DOHH2 (cell line): ENCODE measurements around the gene WDTC1.
"Not testable (repeated sequence)": the region's sequence is repeated elsewhere in the genome, so short reads cannot be mapped to it uniquely, and the experiment has no call there.

Source experiments
- H3F3A ChIP-seq: fragments of 200-600 bp; sonication (generic), shearing (Covaris generic); 2 replicates; pipeline ENCODE4 v1.6.0; 2016; ENCODE audit warnings: antibody characterized with exemption, mild to moderate bottlenecking; ENCODE audit not compliant: control insufficient read depth, insufficient read depth
- H3K27ac ChIP-seq: fragments of 200-600 bp; sonication (generic); 2 replicates; pipeline ENCODE4 v1.5.1; 2014; ENCODE audit warnings: low read depth, mild to moderate bottlenecking, low read length, moderate library complexity
- H3K27me3 ChIP-seq: fragments of 200-600 bp; sonication (generic); 2 replicates; pipeline ENCODE4 v1.6.1; 2014; ENCODE audit warnings: mild to moderate bottlenecking, low read length, mixed read lengths; ENCODE audit not compliant: control insufficient read depth
- H3K36me3 ChIP-seq: fragments of 200-600 bp; sonication (generic); 2 replicates; pipeline ENCODE4 v1.6.1; 2014; ENCODE audit warnings: mild to moderate bottlenecking, low read length, moderate library complexity, mixed read lengths; ENCODE audit not compliant: control insufficient read depth
- H3K4me1 ChIP-seq: fragments of 200-600 bp; sonication (generic); 2 replicates; pipeline ENCODE4 v1.6.1; 2014; ENCODE audit warnings: mild to moderate bottlenecking, low read length, mixed read lengths; ENCODE audit not compliant: control insufficient read depth
- H3K4me2 ChIP-seq: fragments of 200-600 bp; sonication (generic); 2 replicates; pipeline ENCODE4 v1.6.0; 2014; ENCODE audit warnings: mild to moderate bottlenecking, low read length, moderate library complexity
- H3K4me3 ChIP-seq: fragments of 200-600 bp; sonication (generic); 2 replicates; pipeline ENCODE4 v1.5.1; 2014; ENCODE audit warnings: mild to moderate bottlenecking, low read length, mixed read lengths
- H3K79me2 ChIP-seq: fragments of 200-600 bp; sonication (generic); 2 replicates; pipeline ENCODE4 v1.6.1; 2014; ENCODE audit warnings: mild to moderate bottlenecking, low read length, mixed read lengths; ENCODE audit not compliant: control insufficient read depth
- H3K9me2 ChIP-seq: fragments of 200-600 bp; sonication (generic); replicated peaks from 2 replicates; pipeline ENCODE4 v1.6.1; 2014; ENCODE audit warnings: mild to moderate bottlenecking, low read length, mixed read lengths; ENCODE audit not compliant: control insufficient read depth
- H3K9me3 ChIP-seq: fragments of 200-600 bp; sonication (generic); 2 replicates; pipeline ENCODE4 v1.6.1; 2014; ENCODE audit warnings: antibody characterized with exemption, low read length, mixed read lengths; ENCODE audit not compliant: control insufficient read depth, insufficient read depth
- H4K20me1 ChIP-seq: fragments of 200-600 bp; sonication (generic); 2 replicates; pipeline ENCODE4 v1.6.0; 2014; ENCODE audit warnings: low read depth, mild to moderate bottlenecking, antibody characterized with exemption, low read length, moderate library complexity; ENCODE audit not compliant: control insufficient read depth, insufficient read depth
- CTCF ChIP-seq: fragments of 200-600 bp; sonication (generic); IDR thresholded peaks from one replicate; pipeline ENCODE4 v1.5.1; 2014; ENCODE audit warnings: antibody characterized with exemption, mild to moderate bottlenecking, low read depth, low read length; ENCODE audit not compliant: poor library complexity, severe bottlenecking
- EZH2phosphoT487 ChIP-seq: fragments of 200-600 bp; sonication (generic); IDR thresholded peaks from 2 replicates; pipeline ENCODE4 v1.6.1; 2017; ENCODE audit warnings: borderline replicate concordance, mild to moderate bottlenecking, antibody characterized with exemption, low read length, moderate library complexity, mixed read lengths

Gene WDTC1

GRCh38 chr1:27193194-27193593, 41.2 kb upstream of the WDTC1 start:
- H3K4me3 ChIP-seq = no peak overlapping the region
- H3F3A ChIP-seq = no peaks in the 10 kb centered on the region
- H3K9me2 ChIP-seq = no peaks in the 10 kb centered on the region
- H3K36me3 ChIP-seq = no peaks in the 10 kb centered on the region
- H3K27me3 ChIP-seq = no peaks in the 10 kb centered on the region
- H3K27ac ChIP-seq = no peak overlapping the region
- H4K20me1 ChIP-seq = no peaks in the 10 kb centered on the region
- no peaks in the 10 kb centered on the region for H3K4me1 ChIP-seq
- no peaks in the 10 kb centered on the region for H3K9me3 ChIP-seq
- no peaks in the 10 kb centered on the region for H3K79me2 ChIP-seq
- no peak for TF ChIP-seq CTCF
- no peak for TF ChIP-seq EZH2phosphoT487
- H3K4me2 ChIP-seq = no peak overlapping the region

DNA sequence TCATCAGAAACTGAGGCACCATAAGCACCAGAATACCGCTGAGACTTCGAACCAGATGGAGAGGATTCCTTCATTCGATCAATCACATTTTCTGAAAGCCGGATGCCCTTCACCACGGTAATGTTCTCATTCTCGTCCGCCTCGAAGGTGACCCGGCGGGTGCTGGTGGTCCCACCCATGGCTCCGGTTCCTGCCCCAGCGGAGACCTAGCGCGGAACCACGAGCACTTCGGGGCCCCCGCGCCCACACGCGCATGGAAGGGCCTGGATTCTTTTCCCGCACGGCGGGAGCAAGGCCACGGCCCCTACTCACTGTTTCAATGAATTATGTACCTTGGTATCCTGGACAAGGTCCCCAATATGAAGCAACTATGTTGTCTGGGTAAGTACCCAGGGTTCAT, 33.1 kb upstream of the WDTC1 start:
- Histone ChIP-seq H3F3A (no peaks in the 10 kb centered on the region), H3K9me3 (no peaks in the 10 kb centered on the region), H3K9me2 (no peaks in the 10 kb centered on the region), H3K4me3 (no peak overlapping the region), H3K4me2 (no peak overlapping the region), H4K20me1 (no peaks in the 10 kb centered on the region), H3K27ac (no peak overlapping the region), H3K27me3 (peaks cover 5% of the 10 kb centered on the region; the same call in 1 of the 2 replicates), H3K36me3 (no peaks in the 10 kb centered on the region), H3K79me2 (no peaks in the 10 kb centered on the region), H3K4me1 (no peaks in the 10 kb centered on the region)
- TF ChIP-seq EZH2phosphoT487 (no peak), CTCF (no peak)

GRCh38 chr1:27203946-27204345, 30.5 kb upstream of the WDTC1 start:
- Histone ChIP-seq H3K79me2 (no peaks in the 10 kb centered on the region), H3K4me1 (no peaks in the 10 kb centered on the region), H3K9me2 (no peaks in the 10 kb centered on the region), H3K4me3 (no peak overlapping the region), H4K20me1 (no peaks in the 10 kb centered on the region), H3F3A (no peaks in the 10 kb centered on the region), H3K9me3 (no peaks in the 10 kb centered on the region), H3K36me3 (no peaks in the 10 kb centered on the region), H3K27me3 (peaks cover 5% of the 10 kb centered on the region; the same call in 1 of the 2 replicates), H3K27ac (no peak overlapping the region), H3K4me2 (no peak overlapping the region)
- TF ChIP-seq EZH2phosphoT487 (no peak), CTCF (no peak)

DNA sequence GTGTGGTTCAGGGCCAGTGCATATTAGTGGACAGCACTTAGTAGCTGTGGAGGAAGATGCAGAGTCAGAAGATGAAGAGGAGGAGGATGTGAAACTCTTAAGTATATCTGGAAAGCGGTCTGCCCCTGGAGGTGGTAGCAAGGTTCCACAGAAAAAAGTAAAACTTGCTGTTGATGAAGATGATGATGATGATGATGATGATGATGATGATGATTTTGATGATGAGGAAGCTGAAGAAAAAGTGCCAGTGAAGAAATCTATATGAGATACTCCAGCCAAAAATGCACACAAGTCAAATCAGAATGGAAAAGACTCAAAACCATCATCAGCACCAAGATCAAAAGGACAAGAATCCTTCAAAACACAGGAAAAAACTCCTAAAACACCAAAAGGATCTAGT, 27.2 kb upstream of the WDTC1 start:
- H3K36me3 ChIP-seq, H3K4me2 ChIP-seq, H3F3A ChIP-seq, H4K20me1 ChIP-seq, H3K4me1 ChIP-seq, H3K9me2 ChIP-seq, H3K27ac ChIP-seq, H3K79me2 ChIP-seq, H3K27me3 ChIP-seq, H3K4me3 ChIP-seq, H3K9me3 ChIP-seq: not testable (repeated sequence)

- H3F3A ChIP-seq, H3K9me3 ChIP-seq, H3K4me2 ChIP-seq, H3K36me3 ChIP-seq, H3K9me2 ChIP-seq, H3K79me2 ChIP-seq, H3K27ac ChIP-seq, H4K20me1 ChIP-seq, H3K4me3 ChIP-seq, H3K27me3 ChIP-seq, H3K4me1 ChIP-seq: not testable (repeated sequence)
These were observed 26.1 kb upstream of the WDTC1 start for GRCh38 chr1:27208143-27208850.
